DMS 273 (cell line): ENCODE measurements around the gene RAPGEF6.
"Not testable (repeated sequence)": the region's sequence is repeated elsewhere in the genome, so short reads cannot be mapped to it uniquely, and the experiment has no call there.

ENCODE experiments used
- DNase-seq: peaks from one replicate; lab custom pipeline; 2025; ENCODE audit not compliant: unreplicated experiment; lab: John Stamatoyannopoulos, UW

RAPGEF6 gene

DNA sequence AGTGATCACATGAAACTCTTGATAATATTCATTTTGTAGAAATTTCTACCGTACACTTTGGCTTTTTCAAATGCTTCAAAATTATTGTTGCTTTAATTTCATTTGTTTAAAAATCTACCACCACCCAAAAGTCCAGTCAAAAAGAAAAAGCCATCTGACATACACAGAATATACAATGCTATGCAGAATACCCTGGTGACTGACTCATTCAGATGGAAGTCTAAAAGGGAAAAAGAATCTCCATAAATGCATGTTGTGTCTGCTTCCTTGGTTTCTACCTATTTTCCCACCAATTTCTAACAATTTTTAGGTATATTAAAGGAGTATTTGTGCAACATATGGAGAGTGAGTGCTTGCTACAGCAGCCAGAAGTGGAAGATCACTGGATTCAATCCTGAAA is 9.3 kb upstream of the RAPGEF6 start:
- DNase-seq, result no peak

DNA sequence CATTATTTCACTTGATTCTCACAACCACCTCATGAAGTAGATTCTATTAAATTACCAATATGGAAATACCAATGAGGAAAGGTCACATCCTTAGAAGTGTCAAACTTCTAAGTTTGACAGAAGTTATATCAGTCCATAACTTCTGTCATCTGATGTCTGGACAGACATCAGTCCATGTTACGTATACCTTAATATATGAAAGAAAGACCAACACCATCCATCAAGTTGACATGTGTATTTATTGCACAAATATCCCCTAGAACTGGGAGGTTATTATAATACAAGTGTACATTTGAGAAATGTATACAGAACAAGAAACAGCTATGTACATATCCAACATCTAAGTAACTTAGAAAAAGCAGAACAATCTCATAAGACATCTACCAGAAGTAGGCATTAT is 6.5 kb upstream of the RAPGEF6 start:
- DNase-seq, result no peak

DNA sequence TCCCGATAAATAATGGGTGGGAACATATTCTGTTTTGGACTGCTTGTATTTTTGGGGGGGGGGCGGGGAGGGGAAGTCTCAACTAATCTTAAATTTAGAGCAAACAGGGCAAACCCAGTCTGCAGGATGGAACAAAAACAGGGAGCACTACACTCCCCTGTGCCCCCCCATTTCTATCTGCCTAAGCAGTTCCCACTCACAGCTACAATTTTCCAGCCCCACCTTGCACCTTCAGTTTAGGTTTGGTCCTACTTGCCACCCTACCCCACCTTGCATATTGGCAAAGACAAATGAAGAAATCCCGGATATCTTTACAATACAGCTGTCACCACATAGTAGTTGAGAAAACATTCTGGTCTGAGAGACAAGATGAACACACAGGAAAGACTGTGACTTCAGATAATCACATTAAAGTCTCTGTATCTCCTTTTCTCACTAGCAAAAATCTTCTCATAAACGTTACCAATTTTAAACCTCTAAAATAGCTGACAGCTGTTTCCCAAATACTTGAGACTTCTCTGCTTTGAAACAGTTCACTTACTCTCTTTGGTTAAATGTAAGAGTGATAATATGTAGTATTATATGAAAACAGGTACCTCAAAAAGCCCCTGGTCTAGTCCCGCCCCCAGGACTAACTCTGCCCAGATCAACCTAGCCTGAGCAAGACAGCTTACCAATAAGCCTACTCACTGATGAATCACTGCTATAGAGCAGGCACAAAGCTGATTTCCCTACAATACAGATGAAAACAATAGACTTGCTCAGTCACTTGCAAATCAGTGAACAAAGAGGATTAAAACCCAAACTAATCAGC is 5.2 kb upstream of the RAPGEF6 start:
- DNase-seq, result no peak

DNA sequence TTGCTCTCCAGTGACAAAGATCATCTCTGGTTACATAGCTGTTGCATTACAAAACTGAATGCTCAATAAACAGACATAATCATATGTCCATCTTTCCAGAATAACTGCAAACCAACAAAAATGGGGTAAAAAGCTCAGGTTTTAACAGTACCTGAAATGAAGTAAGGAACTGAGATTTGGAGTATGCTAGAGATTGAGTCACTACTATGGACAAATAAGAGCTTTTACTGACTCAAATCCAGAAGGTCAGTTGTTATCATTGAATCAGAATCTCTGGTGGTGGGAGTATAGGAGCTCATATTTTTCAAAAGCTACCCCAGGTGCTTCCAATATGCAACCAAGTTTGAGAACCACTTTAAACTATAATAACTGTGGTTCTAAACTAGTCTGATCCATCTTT is 4.1 kb upstream of the RAPGEF6 start:
- DNase-seq, result no peak

DNA sequence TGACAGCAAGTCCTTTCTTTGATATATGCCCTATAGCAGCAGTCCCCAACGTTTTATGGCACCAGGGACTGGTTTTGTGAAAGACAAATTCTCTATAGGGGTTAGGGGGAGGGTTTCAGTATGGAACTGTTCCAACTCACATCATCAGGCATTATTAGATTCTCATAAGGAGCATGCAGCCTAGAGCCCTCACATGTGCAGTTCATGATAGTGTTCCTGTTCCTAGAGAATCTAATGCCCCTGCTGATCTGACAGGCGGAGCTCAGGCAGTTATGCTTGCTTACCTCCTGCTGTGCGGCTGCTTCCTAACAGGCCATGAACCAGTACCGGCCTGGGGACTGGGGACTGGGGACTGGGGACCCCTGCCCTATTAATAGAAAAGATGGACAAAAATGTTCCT is 2.7 kb upstream of the RAPGEF6 start:
- no peak for DNase-seq

DNA sequence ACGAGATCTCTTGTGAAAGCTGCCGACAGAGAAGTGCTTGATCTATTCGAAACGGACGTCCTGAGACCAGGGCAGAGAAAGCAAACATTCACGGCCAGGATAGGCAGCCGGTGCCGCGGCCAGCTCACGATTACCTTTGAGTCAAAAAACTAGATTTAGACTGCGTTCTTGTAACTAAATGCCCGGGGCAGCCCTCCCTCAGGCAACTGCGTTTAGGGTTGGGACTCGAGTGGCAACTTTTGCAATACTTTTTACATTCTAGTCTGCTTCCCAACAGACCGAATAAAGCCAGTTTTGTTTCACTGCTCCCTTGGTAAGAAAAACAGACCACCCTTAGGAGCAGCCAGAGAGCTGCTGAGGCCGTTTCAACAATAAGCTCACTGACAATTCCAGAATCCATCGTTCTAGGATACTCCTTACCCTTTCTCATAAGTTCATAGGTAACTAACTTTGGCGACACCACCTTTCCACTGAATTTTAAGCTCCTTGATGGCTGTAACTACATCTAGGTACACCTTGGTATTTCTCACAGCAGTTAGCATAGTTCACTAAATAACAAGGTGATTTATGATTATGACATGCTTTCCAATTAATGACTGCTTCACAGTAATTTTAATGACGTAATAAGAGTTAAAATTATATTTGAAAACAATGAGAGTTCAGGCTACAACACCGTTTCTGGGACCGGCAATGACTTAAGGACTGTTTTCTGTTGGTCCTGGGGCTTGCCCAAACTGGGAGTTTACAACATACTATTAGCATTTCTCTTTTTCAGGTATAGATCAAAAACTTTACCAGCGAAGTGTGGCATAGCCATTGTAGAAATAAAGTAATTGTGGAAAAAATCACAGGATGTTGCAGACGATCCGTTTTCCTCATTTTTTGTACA is 899 bp upstream of the RAPGEF6 start:
- DNase-seq, result no peak

DNA sequence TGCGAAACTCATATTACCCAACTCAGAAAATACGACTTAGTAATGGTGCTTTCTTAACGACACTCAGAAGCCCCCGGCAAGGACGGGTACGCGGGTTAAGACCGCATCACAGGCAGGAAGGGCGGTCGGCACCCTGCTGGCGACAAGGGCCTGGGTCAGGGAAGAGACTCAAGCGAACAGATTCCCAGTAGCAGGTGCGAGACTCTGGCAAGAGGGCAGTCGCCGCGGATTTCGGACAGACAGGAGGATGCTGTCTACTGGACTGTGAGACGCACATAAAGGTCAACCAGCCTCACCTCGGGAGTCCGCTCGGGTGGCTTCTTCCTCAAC is 398 bp downstream of the RAPGEF6 start:
- peak; percentile 83 for DNase-seq

DNA sequence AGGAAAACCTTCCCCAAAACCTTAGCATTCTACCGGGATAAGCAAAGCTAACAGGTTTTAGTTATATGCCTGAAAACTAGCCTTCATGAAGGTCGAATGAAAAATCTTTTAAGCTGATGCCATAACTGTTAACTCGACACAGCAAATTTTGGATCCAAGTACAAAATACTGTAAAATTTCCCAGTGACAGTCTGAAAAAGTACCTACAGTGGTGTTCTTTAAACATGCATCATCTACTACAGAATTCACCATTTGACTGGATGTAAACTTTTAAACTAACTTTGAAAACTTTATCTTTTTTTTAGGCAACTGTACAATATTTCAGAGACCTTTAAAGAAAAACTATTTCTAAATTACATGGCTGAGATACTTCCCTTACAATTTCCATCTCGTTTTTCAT is 791 bp downstream of the RAPGEF6 start:
- no peak for DNase-seq

DNA sequence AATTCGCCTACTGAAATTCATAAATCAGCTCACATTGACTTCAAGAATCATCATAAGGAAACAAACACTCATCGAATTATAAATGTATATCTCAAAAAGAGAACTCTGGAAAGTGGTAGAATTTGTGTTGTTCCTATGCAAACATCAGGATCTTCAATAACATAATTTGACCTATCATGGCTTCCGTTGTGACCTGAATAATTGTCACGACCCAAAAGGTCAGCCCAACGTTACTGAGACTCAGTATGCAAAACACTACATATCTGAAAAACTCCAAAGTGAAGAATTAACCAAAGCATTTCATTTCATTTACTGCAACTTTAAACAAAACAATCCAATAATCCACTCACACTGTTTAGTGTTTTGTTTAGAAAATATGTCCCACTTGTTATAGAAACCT is 1.2 kb downstream of the RAPGEF6 start:
- peak; percentile 23 for DNase-seq

DNA sequence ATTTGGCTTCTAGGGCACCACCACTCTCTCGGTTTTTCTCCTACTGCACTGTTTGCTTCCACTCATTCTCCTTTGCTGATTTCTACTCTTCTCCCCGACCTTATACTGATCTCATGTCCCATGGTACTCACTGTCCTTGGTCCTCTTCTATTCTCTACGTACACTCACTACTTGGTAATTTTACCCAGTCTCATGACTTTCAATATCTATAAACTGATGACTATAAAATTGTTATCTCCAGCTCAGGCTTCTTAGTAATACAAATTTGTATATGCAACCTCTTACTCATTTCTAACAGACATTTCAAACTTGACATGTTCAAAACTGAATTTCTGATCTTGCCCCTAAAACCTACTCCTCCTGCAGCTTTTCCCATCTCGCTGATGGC is 4.1 kb downstream of the RAPGEF6 start:
- DNase-seq, result no peak

DNA sequence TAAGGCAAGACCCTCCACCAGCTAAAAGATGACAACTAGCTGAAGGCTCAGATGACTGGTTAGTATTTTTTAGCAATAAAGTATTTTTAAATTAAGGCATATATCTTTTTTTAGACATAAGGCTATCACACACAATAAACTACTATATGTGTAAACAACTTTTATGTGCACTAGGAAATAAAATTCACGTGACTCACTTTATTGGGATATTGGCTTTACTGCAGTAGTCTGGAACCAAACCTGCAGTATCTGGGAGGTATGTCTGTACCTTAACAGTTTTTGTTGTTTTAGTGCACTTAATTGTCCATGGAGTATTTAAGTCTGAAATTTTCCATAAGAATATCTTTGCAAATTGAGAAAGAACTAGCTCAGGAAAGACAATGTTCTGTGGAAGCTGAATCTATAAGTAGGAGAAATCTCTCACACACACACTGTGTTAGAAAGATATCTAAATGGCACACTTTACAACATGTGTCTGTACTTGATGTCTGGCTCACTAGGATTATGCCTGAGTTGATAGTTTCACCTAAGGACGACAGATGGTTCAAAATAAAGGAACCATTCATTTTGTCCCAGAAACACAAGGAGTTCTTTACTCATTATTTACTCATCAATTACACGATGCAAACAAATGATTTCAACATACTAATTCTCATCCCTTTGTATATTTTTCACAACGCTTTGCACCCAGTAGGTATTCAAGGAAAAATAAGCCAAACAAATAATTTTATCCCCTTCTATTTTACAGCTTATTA is 4.6 kb downstream of the RAPGEF6 start:
- peak; percentile 38 for DNase-seq

DNA sequence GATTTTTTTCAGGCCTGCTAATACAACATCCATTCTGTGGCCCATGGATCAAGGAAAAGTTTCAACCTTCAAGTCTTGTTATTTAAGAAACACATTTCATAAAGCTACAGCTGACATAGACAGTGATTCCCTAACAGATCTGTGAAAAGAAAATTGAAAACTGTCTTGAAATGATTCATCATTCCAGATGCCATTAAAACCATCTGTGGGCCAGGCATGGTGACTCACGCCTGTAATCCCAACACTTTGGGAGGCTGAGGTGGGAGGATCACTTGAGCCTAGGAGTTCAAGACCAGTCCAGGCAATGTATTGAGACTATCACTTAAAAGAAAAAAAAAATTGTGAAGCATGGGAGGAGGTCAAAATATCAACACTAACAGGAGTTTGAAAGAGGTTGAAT is 6.0 kb downstream of the RAPGEF6 start:
- no peak for DNase-seq

DNA sequence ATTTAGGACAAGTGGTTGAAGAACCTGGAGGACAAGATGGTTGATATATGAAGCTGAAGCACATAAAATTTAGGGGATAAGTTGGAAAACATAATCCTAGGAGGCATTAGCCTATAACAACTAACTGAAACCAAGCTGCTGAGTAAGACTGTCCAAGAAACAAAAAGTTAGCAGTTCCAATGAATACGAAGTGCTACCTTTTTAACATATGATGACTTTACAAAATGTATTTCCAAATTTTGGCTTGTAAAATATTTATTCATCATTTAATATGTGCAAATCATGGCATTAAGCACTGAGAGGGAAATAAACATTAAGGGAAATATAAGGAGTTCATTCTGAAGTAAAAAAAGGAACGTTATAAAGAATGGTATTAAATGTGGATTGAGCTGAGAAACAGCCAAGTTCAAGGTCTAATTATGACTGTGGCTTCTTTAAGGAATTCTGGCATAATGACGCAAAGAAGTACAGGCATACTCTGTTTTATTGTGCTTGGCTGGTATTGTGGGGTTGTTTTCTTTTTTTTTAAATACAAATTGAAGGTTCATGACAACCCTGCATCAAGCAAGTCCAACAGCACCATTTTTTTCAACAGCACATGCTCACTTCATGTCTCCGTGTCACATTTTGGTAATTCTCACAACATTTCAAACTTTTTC is 7.7 kb downstream of the RAPGEF6 start:
- DNase-seq, result no peak

DNA sequence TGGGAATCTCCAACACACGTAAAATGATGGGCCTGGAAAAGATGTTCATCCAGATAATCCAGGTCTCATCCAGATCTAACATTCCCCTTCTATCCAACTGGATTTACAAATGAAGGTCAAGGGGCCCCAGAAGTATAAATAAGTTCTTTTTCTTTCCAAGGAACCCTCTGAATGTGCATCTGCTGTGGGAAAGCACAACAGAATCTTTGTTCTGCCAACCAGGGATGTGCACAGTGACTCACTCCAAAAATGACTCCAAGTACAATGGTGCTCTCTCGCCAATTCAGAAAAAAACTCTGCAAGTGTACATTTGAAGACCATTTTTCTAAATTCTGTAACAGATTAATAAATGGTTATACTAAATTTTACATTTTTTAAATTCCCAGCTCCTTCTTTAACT is 12.4 kb downstream of the RAPGEF6 start:
- DNase-seq, result no peak

DNA sequence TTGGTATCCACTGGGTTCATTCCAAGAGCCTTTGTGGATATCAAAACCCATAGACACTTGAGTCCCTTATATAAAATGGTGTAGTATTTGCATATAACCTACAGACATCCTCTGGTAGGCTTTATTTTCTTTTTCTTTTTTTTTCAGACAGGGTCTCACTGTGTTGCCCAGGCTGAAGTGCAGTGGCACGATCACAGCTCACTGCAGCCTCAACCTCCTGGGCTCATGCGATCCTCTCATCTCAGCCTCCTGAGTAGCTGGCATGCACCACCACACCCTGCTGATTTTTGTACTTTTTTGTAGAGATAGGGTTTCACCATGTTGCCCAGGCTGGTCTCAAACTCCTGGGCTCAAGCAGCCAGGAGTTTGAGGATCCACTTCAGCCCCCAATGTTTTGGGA is 13.9 kb downstream of the RAPGEF6 start:
- DNase-seq, result not testable (repeated sequence)

DNA sequence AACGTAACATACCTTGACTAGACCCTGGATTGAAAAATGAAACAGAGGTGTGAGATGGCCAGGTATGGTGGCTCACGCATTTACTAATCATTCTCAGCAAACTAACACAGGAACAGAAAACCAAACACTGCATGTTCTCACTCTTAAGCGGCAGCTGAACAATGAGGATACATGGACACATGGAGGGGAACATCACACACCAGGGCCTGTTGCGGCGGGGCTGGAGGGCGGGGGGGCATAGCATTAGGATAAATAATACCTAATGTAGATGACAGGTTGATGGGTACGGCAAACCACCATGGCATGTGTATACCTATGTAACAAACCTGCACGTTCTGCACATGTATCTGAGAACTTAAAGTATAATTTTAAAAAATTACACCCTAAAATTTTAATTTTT is 15.9 kb downstream of the RAPGEF6 start:
- DNase-seq, result no peak

DNA sequence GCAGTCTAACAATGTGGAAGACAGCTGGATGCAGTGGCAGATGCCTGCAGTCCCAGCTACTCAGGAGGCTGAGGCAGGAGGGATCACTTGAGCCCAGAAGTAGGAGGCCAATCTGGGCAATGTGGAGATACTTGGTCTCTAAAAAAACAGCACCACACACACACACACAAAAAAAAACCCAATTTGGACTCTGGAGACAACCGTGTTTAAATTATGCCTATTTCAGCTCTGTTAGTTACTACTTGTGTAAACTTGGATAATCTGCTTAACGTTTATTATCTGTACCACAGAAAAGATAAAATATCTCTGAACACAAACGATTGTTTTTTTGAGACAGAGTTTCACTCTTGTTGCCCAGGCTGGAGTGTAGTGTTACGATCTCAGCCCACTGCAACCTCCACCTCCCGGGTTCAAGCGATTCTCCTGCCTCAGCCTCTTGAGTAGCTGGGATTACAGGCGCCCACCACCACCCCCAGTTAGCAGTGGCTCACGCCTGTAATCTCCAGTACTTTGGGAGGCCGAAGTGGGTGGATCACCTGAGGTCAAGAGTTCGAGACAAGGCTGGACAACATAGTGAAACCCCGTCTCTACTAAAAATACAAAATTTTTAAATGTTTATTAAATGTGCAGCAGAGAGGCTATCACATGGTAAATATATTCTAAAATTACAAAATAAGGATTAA is 17.7 kb downstream of the RAPGEF6 start:
- DNase-seq, result no peak

DNA sequence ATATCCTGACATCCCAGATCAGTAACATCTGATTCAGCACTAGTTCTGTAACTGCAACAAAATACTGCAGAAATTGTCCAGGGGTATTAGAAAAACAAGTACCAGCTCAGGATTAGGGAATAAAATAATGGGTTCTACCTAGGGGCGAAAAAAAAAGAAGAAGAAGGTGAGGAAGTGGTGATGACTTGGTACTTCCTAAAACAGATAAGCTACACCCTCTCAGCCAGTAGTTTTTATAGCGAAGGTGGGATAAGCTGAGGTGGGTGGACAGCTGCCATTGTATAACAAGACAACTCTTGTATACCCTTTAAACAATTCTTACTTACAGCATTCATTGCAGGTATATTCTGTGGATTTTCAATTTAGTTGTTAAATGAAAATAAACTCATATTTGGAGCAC is 19.1 kb downstream of the RAPGEF6 start:
- DNase-seq, result no peak

DNA sequence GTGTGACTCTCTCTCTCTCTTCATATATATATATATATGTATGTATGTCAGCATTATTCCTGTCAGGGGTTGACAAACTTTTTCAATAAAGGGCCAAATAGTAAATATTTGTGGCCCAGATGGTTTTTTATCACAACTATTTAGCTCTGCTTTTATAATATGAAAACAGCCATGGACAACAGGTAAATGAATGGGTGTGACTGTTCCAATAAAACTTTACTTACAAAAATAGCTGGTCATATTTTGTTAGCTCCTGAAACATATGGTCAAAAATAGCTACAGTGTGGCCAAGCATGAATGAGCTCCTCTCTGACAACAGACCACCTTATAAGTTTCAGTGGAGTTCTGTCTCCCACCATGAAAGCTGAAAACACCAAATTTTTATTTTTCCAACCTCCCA is 21.6 kb downstream of the RAPGEF6 start:
- no peak for DNase-seq

DNA sequence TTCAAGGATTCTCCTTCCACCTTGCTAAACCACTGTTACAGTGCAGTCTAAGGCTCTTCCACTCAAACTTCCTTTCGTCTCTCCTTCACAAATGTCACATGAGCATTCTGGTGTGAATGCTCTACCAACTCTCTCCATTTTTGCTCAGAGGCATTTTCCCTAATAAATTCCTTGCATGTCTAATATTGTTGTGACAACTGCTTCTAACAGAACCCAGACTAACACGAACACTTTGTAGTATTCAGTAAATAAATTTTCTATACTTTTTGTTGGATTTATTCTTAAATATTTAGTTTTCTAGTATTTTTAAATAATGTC is 24.0 kb downstream of the RAPGEF6 start:
- DNase-seq, result no peak
